AG04450 (cell line): ENCODE measurements around the gene VAC14. TPM values are rescaled to one million over a fixed set of nuclear protein-coding genes. Genes with fewer than 3 reads are reported as not detected.
"Not testable (repeated sequence)": the region's sequence is repeated elsewhere in the genome, so short reads cannot be mapped to it uniquely, and the experiment has no call there.

Experiments
- CTCF ChIA-PET: fragments of 300-600, 350-600 bp; formaldehyde crosslinking; extraction: SDS; loops from one replicate; lab custom pipeline; 2022; ENCODE audit warnings: antibody characterized with exemption, inconsistent platforms; lab: Charles Lee
- POLR2A ChIA-PET: fragments of 350-600 bp; formaldehyde crosslinking; extraction: SDS; loops from one replicate; lab custom pipeline; 2021; ENCODE audit warnings: antibody characterized with exemption, inconsistent platforms; lab: Yijun Ruan, JAX
- DNase-seq: peaks from one replicate; pipeline ENCODE4 v3.0.0-alpha.2; 2011; ENCODE audit warnings: low read depth, low spot score
- H3K27ac ChIP-seq: one replicate; pipeline ENCODE4 v1.5.1; 2012; ENCODE audit warnings: low read depth, low read length, control low read depth
- H3K27me3 ChIP-seq: one replicate; pipeline ENCODE4 v1.6.0; 2012; ENCODE audit warnings: low read length; ENCODE audit not compliant: control insufficient read depth, insufficient read depth
- H3K4me3 ChIP-seq: 2 replicates; pipeline ENCODE4 v1.5.1; 2011; ENCODE audit warnings: mild to moderate bottlenecking, low read depth, low read length, control low read depth
- H3K9me3 ChIP-seq: 2 replicates; pipeline ENCODE4 v1.5.1; 2012; ENCODE audit warnings: low read length; ENCODE audit not compliant: control insufficient read depth, insufficient read depth
- polyA plus RNA-seq: library from polyadenylated mRNA; depleted of rRNA; stranded (reverse); fragments of >200 nt; gene quantifications from 2 replicates; pipeline ENCODE4 v1.2.3, GENCODE V29; 2011
- TF ChIP-seq, protein P1 (sequence below): IDR thresholded peaks from 2 replicates; pipeline ENCODE4 v1.5.1; 2011; ENCODE audit warnings: low read depth, low read length, control low read depth, inconsistent platforms

The VAC14 gene
- polyA plus RNA-seq, 1 experiment = 30.2 TPM

DNA sequence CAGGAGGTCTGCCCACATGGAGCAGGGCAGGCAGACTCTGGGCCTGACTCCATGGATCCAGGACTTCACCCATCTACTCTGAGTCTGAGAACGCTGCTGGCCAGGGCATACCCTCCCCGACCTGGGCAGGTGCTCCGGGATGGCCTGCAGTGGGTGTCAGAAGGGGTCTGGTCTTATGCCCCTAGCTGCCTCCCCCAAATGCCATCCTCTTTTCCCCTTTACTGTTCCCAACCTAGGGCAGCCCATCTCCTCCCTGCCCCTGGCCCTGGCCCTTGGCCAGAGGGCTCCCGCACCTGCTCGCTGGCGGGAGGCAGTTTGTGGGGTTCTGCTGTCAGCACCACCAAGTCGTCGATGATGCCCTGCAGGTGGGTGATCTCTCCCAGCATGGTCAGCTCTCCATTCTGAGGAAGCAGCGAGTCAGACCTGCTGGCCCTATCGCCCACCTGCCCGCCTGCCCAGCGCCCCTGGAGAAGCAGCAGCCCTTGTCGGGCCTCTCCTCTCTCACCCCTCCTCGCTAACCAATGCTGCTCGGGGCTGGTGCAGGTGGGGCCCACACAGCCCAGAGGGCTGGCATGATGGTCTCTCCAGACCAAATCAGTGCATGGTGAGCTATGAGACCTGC is 123.3 kb downstream of the VAC14 start:
- H3K27ac ChIP-seq = no peak overlapping the region
- H3K9me3 ChIP-seq = no peaks in the 10 kb centered on the region; the same call in 1 of the 2 replicates
- ChIA-PET CTCF (interaction anchor here (1.0 to 3.9 kb wide), 2 partner anchors 61 to 93 kb away, joined by 6 to 68 read pairs; no protein-coding TSS in a partner anchor), POLR2A (no interaction called here)
- H3K4me3 ChIP-seq = no peak overlapping the region
- TF ChIP-seq, protein P1, sequence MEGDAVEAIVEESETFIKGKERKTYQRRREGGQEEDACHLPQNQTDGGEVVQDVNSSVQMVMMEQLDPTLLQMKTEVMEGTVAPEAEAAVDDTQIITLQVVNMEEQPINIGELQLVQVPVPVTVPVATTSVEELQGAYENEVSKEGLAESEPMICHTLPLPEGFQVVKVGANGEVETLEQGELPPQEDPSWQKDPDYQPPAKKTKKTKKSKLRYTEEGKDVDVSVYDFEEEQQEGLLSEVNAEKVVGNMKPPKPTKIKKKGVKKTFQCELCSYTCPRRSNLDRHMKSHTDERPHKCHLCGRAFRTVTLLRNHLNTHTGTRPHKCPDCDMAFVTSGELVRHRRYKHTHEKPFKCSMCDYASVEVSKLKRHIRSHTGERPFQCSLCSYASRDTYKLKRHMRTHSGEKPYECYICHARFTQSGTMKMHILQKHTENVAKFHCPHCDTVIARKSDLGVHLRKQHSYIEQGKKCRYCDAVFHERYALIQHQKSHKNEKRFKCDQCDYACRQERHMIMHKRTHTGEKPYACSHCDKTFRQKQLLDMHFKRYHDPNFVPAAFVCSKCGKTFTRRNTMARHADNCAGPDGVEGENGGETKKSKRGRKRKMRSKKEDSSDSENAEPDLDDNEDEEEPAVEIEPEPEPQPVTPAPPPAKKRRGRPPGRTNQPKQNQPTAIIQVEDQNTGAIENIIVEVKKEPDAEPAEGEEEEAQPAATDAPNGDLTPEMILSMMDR = no peak
- no peak for DNase-seq
- H3K27me3 ChIP-seq = no peaks in the 10 kb centered on the region

- Histone ChIP-seq H3K4me3 (no peak overlapping the region), H3K27me3 (no peaks in the 10 kb centered on the region), H3K9me3 (no peaks in the 10 kb centered on the region; the same call in 1 of the 2 replicates), H3K27ac (no peak overlapping the region)
- TF ChIP-seq, protein P1 = no peak
- ChIA-PET POLR2A (no interaction called here), CTCF (interaction anchor here (0.6 to 1.4 kb wide), 5 partner anchors 23 to 231 kb away, joined by 3 to 6 read pairs (median 4); no protein-coding TSS in a partner anchor)
- DNase-seq = no peak
Measured at GRCh38 chr16:70676675-70677498, 124.1 kb downstream of the VAC14 start.

DNA sequence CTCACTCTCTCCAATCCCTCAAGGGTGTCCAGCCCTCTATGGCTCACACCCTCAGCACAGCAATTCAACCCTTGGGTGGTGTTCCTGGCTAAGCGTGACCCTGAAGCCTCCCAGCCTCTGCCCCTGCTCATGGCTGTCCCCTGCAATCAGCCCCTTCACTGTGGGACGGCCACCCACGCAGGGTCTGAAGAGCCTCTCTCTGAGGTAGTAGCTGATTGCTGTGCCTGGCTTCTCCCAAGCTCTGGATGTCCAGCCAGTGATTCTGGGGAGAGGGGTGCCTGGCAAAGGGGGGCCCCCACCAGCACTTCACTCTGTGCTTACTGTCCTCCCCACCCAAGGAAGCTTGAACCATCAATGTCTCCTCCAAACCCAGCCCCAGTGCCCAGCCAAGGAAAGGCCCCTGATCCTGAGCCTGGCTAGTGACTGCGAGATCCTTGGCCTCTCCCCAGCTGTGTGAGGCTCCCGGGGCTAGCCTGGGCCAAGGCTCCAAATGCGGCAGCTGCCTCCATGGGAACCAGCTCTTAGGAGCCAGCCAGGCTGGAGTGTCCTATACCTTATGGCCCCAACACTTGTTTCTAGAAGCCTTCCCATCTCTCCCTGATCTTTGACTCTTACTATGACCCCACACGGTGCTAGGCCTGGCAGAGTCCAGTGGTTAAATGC is 125.0 kb downstream of the VAC14 start:
- no peaks in the 10 kb centered on the region for H3K27me3 ChIP-seq
- H3K27ac ChIP-seq = peak overlapping the region; percentile 21
- no peak for DNase-seq
- CTCF ChIA-PET = interaction anchor here (1.1 to 1.4 kb wide), 3 partner anchors 17 to 95 kb away, joined by 3 to 5 read pairs (median 4); no protein-coding TSS in a partner anchor
- H3K9me3 ChIP-seq = no peaks in the 10 kb centered on the region; the same call in 1 of the 2 replicates
- POLR2A ChIA-PET = no interaction called here
- H3K4me3 ChIP-seq = no peak overlapping the region
- TF ChIP-seq, protein P1 = no peak

DNA sequence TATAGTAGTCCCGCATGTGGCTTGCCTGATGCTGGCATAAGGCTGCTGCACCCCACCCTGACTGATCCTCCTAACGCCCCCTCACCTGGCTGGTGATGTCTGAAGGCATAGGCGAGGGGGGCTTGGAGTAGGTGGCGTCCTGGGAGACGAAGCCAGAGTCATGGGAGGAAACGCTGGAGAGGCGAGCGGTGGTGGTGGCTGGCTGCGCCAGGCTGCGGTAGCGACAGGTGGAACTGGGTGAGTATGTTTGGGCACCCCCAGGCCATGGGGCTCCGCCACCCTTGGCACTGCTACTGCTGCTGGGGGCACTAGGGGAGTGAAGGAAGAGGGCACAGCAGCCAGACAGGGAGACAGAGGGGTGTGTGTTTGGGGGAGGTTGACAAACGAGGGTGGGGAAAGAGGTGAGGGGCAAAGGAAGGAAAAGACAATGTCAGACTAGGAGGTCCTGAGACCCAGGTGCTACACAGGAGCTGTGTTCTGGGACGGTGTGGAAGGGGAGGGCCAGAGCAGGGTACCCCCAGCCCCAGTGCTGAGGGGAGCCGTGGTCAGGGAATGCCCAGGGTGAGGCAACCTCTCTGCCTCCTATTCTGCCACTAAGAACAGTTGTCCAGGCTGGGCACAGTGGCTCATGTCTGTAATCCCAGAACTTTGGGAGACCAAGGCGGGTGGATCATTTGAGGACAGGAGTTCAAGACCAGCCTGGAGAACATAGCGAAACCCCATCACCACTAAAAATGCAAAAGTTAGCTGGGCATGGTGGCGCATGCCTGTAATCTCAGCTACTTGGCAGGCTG is 126.5 kb downstream of the VAC14 start:
- TF ChIP-seq, protein P1 = no peak
- no peak for DNase-seq
- CTCF ChIA-PET = interaction anchor here (1.1 kb wide), 1 partner anchor 15 kb away, joined by 3 read pairs; no protein-coding TSS in a partner anchor
- Histone ChIP-seq H3K27me3 (no peaks in the 10 kb centered on the region), H3K27ac (no peak overlapping the region), H3K4me3 (no peak overlapping the region), H3K9me3 (no peaks in the 10 kb centered on the region; the same call in 1 of the 2 replicates)
- POLR2A ChIA-PET = no interaction called here

DNA sequence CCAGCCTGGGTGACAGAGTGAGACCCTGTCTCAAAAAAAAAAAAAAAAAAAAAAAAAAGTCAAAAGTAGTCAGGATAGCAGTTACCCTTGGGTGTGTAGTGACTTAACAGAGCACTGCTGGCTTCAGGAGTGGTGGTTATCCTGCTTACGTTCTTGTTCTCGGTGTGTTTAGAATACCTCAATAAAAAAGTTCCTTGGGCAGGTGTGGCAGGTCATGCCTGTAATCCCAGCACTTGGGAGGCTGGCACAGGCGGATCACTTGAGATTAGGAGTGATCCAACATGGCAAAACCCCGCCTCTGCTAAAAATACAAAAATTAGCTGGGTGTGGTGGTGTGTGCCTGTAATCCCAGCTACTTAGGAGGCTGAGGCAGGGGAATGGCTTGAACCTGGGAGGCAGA is 130.0 kb downstream of the VAC14 start:
- H3K4me3 ChIP-seq = not testable (repeated sequence)

More for the DNA sequence above, 130.0 kb downstream of the VAC14 start:
- H3K27ac ChIP-seq, H3K9me3 ChIP-seq, H3K27me3 ChIP-seq, POLR2A ChIA-PET, DNase-seq: not testable (repeated sequence)
- CTCF ChIA-PET = interaction anchor here (0.6 kb wide), 1 partner anchor 251 kb away, joined by 5 read pairs; no protein-coding TSS in a partner anchor
